Stimulated activated CD4-positive, alpha-beta T cell treated with anti-CD3 and anti-CD28 coated beads, Interleukin-1b, Interleukin-23, amount 100 ng/mL, for 24 hours (primary cell): ENCODE data around the gene SLC9A3.

Experiments
- DNase-seq, 4 experiments: peaks; one replicate each; pipeline ENCODE4 v3.0.0-alpha.2; 2020; ENCODE audit warnings: low read depth in 4 of 4, low spot score in 1 of 4

Gene SLC9A3

DNA sequence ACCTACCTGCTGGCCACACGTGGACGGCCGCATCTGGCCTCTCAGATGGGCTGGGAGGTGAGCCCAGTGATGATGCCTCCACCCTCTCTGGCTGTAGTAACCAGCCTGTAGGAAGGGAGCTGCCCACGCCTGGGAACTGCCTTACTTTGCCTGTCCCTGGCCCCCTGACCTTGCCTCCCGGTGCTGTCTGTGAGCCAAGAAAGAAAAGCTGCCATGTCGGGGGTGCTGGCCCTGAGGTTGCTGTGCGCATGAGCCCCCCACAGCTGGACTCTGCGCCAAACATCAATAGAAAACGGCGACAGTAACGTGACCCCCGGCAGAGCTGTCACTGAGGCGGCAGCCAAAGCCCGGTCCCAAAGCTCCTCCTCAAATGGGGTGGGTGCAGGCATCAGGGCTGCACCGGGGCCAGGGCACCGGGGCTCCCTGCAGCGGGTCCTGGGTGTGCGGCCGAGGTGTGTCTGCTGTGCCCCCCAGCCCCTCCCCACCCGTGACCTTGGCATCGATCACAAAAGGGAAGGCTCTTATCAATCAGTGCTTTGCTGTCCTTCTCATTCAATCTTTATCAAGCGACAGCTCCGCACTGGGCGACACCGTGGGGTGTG, 15.3 kb upstream of the SLC9A3 start:
- DNase-seq, result no peak

DNA sequence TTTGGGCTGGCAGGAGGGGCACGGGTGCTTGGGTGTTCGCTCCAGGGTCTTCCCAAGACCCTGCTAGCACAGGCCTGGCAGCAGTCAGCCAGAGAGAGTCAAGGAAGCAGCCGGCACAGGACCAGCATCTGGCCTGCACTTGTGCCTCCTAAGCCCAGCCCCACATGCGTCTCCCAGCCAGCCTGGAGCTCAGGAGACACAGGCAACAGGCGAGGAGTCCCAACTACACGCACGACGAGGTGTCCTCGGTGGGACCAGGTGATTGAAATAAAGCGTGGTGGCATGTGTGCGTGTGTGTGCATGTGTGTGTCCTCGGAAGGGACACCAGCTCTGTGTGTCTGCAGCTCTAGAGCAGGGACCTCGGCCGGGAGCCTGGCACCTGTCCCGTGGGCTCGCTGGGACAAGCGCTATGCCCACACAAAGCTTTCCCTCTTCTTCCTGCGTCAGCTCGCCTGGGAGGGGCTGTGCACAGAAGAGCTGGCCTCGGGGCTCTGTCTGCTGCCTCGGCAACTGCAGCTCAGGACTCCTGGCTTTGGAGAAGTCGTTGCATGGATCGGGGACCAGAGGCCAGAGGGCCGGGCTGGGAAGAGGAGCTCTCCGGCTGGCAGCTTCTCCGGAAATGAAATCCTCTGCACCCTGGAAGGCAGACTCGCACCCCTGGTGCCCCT, 14.7 kb upstream of the SLC9A3 start:
- no peak for DNase-seq

DNA sequence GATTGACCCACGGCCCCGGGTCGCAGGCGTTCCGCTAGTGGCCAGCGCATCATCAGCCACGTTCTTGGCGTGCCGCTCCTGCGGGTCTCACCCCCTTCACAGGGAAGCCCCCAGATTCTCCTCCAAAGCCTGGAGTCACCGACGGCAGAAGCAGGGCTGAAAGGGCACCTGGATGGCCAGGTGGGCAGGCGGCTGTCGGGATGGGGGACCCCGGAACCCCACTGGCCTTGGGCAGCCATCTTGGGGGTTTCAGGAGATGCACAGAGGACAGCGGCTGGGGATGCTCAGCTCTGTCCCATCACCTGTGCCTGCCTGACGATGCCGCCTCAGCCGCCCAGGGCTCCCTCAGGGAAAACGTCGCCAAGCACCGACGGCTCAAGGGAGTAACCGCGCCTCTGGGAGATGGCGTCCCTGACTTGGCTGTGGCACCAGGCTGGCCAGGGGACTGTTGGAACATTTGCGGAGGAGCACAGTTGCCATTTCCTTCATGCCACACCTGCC, 14.1 kb upstream of the SLC9A3 start:
- DNase-seq, result no peak

DNA sequence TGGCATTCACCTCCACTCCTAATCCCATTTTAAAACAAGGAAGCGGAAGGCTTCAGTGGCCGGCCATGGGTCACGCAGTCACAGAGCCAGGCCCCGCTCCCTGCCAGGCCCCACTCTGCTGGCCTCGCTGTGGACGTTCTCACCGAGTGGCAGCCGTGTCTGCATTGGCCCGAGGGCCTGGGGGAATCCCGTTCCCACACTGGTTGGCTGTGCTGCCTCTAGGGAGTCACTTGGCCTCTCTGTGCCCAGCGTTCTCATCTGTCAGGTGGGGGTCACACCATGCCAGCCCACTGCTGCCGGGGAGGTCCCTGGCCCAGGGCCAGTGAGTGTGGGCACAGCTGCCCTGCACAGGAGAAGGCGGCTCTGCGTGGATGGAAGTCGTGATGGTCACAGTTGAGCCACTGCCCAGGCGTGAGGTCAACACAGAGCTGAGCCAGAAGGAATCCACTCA, 13.4 kb upstream of the SLC9A3 start:
- DNase-seq, result no peak

DNA sequence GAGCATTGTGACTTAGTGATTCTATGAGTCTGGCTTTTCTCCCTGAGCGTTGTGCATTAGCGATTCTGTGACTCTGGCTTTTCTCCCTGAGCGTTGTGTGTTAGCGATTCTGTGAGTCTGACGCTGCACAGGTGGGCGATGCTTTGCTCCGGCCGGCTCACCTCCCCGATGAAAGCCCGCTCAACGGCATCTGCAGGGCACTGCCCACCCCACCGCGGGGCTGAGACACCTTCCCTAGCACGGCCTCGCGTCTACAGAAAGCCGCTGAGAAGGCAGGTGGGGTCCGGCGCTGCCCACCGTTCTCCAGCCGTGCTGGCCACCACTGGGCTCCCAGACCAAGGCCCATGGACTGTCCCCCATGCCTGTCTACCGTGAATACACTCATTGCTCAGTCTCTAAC, 12.8 kb upstream of the SLC9A3 start:
- DNase-seq, result no peak

DNA sequence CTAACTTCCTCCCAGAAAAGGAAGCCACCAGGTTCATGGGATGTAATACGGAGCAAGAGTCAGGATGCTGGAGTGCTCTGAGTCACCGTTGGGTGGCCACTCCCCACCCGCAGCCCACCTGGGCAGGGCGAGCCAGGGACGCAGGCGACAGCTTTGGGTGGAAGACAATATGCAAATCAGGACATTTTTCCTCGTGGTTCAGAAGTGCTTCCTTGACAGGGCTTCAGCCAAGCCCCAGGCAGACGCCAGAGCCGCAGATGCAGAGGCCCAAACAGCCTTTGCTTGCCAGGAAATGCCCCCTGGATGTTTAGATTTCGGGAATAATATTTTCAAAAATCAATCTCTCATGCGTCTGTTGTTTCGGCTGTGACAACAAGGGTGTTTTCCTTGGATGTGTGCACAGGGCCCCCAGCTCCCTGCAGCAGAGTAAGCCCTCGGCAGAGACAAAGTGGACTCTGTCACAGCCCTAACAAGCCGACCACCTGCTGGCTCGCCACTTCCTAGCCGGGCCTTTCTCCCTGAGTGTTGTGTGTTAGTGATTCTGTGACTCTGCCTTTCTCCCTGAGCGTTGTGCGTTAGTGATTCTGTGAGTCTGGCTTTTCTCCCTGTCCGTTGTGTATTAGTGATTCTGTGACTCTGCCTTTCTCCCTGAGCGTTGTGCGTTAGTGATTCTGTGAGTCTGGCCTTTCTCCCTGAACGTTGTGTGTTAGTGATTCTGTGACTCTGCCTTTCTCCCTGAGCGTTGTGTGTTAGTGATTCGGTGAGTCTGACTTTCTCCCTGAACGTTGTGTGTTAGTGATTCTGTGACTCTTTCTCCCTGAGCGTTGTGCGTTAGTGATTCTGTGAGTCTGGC, 11.8 kb upstream of the SLC9A3 start:
- no peak for DNase-seq

DNA sequence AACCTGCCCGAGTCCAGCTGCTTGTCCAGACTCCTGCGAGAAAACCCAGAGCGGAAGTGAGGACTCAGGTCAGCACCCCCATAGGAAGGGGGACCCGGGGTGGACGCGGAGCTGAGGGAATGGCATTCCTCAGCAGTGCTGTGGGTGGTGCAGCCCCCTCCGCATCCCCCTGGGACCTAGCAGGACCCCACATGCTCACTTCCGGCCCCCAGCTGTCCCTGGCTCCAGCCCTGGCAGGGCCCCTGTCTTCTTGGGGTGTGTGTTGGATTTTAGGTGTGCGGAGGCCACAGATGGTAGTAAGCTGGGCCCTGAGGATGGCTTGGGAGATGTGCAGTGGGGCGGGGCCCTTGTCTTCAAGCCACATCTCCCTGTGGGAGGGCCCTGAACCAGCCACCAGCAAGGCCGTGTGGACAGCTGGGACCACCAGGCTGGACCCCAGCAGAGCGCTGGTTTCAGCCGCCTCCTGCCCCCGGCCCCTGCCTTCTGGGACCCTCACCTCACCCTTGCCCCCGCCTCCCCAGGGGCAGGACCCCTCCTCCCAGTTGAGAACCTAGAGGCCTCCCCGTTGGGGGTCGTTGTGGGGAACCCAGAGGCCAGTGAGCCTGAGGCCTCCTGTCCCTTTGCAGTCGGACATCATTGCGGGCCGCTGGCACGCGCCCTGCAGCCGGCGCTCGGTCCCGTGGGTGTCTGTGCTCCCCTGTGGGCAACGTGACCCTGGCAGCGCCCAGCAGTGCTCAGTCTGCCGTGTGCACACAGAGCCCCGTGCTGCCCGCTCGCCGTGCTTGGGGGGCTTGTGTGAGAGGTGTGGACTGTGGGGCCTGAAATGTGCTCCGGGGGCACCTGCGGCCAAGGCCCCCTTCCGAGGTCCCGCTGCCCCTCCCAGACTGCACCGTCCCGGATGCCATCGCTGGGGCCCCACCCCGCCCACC, 10.8 kb upstream of the SLC9A3 start:
- DNase-seq, result no peak

DNA sequence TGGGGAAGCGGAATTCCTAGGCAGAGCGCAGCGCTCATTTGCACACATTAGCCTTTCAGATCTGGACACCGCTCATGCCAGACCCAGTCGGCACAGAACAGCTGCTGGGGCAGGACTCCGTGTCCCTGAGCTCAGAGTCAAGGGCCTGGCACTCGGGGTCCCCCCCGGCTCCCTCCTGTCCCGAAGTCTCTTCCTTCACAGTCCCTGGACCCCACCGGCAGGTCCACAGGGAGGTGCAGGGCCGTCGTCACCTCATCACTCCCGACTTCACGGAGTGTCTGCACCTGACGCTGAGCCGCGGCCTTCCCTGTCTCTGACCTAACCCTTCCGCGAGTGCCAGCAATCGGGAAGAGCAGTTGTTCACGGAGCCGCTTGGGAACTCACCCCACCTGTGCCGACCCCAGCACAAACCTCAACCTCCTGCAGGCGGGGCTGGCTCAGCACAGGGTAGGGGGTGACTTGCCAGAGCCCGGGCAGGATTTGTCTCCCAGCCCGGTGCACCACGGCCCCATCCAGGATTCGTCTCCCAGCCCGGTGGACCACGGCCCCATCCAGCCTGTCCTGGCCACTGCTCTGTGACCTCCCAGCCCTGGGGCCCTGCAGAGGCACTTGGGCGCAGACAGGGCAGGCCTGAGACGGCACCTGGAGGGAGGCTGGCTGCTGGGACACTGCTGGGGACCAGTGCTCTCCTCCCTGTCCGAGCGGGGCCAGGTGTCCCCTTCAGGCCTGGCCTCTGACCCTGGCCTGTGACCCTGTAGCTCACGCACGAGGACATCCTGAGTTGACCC, 9.9 kb upstream of the SLC9A3 start:
- no peak for DNase-seq

DNA sequence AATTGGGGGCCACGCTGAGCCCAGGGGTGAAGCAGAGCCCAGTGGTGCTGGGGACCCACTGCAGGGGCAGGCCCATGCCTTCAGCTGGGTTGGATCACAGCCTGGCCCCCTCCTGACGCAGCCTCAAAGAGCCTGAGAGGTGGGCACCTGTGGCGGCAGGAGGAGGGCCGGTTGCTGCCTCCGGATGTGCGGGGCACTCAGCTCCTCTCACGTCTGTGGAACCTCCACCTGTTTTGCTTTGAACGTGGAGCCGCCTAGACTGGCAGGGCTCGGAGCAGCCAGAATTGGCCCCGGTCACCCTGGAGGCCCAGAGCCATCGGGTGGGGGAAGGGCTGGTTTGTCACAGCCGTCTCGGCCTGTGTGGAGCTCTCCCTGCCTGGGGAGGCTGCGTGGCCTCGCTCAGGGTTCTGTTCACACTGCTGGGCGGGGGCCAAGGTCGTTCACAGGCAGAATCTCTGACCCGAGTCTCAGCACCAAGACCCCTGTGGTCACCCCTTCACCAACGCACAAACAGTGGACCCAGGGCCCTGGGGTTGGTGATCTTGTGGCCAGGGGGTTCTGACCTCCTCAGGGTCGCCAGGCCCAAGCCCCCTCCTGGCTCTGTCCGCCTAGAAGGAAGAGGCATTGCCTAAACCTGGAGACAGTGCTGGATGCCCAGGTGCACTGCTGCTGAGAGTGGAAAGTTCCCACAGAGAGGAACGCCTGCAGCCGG, 9.2 kb upstream of the SLC9A3 start:
- no peak for DNase-seq

DNA sequence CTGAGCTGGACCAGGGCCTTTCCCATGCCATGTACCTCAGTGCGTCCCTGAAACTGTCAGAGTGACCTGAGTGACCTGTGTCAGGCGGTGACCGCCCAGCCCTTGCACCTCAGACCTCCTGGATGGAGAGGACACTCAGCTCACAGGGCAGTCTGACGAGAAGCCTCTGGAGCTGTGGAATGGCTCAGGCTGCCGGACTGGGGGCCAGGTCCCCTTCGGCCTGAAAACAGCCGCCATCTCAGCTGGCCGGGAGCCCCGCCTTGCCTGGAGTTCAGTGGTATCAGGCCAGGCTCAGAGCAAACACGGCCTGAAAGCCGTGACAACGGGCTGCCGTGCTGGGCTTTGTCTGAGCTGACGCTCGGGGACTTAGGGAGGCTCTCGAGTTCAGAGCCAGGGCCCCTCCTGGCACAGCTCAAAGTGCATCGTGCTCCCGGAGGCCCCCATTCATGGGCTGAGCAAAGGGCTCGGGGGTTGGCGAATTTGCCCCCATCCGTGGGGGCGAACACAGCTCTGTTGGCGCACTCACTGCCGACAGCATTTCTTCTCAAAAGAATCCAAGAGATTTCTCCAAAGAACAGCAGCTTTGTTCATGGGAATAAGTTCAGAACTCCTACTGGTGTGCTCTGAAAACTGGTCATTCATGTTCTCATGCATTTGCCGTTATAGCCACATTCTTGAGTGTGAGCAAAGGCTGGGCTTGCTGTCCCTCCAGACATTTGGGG, 8.4 kb upstream of the SLC9A3 start:
- no peak for DNase-seq

DNA sequence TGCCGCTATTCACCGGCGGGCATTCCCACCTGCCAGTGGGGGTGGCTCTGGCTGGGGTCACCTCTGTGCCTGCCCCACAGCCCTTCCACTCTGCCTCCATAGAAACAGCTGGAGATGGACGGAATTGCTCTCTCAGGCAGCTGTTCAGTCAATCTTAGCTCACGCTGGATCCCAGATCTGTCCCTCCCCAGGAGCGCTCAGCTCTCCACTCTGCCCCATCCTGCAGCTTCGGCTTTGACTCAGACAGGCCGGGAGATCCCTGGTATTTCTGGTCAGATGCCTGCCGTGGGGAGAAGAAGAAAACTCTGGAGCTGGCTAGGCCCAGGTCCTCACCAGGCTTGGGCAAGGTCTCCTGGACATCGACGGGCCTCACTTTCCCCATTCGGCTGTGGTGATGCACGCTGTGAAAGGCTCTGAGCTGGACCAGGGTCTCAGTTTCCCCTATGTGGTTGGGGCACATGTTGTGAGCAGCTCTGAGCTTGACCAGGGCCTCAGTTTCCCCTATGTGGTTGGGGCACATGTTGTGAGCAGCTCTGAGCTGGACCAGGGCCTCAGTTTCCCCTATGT, 7.6 kb upstream of the SLC9A3 start:
- no peak for DNase-seq

DNA sequence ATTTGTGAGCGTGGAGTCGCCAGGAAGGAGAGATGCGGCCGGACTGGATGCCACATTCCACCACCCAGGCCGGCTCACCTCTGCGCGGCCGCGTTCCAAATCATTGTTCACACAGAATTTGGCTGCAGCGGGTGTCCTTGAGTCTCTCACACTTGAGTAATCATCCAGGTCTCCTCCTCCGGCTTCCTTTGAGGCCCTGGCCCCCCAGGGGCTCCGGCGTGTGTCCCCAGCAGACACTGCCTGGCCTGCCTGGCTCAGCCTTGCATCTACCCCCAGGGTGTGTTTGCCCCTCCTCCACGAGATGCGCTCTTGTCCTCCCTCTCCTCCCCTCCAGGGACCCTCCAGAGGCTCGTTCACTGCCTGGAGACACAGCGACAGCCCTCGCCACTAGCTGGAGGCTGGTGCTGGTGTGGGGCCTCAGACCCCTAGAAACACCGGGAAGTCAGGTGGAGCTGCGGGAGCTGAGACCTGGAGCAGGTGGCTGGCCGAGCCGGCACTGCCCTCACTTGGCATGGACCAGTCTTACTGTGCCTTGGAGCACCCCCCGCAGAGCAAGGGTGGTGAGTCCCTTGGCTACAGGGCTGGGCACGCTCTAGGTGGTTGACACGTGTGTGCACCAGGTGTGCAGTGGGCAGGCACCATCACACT, 7.0 kb upstream of the SLC9A3 start:
- DNase-seq, result no peak

DNA sequence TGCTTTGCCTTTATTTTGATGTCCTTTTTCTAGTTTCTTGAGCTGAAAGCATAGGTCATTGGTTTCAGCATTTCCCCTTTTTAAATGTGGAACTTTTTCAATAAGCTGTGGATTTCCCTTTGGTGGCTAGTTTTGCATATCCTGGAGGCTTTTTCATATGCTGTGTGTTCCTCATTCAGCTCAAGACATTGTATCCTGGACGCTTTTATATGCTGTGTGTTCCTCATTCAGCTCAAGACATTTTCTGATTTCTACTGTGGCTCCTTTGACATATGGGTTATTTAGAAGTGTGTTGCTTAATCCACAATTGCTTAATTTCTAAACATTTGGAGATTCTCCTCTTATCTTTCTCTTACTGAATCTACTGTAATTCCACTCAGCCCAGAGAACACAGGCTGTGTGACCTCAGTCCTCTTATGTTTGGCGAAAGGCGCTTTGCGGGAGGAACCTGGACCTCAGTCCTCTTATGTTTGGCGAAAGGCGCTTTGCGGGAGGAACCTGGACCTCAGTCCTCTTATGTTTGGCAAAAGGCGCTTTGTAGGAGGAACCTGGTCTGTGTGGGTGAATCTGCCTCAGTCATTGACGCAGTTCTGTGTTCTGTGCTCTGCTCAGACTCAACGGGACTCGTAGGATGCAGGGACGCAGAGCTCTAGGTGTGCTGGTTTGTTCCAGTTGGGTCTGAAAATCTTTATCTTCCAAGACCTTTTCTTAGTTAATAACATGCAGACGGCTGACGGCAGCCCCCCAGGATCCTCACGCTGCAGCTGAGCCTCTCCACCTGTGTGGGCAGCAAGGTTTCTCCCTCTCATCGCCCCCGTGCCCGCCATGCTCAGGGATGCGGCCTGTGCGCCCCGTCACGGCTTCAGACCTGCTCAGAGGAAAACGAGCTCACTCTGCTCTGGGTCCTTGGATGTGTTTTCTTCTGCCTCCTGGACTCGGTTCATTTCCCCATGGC, 6.0 kb upstream of the SLC9A3 start:
- no peak for DNase-seq

DNA sequence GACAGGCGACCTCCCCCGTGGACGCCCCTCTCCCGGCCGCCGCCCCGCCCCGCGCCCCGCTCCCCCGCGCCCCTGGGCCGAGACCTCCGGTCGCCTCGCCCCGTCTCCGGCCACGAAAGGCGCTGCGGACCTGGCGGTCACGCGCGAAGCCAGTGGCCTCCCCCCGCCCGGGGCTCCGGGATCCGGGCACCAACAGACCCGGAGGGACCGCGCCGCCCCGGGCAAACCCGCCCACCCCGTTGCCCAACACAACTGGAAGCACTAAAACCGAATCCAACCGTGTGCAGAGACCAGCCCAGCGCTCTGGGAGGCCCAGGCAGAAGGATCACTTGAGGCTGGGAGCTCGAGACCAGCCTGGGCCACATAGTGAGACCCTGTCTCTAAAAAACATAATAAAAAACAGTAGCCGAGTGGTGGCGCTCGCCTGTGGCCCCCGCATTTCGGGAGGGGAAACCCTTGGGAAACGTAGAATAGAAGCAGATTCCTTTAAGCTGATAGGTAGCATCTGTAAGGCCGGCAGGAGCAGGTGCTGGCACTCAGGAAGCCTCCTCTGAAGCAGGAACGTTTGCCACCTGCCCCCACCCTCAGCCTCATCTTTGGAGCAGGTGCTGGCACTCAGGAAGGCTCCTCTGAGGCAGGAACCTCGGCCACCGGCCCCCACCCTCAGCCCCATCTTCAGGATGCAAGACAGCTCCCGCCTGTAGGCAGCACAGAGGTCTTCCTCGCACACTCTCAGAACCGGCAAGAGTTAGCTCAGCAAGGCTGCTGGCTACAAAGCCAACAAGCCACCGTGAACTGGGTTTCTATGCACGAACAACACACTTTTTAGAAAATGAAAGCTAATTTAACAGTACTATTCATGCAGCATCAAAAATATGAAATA, 4.6 kb upstream of the SLC9A3 start:
- no peak for DNase-seq

DNA sequence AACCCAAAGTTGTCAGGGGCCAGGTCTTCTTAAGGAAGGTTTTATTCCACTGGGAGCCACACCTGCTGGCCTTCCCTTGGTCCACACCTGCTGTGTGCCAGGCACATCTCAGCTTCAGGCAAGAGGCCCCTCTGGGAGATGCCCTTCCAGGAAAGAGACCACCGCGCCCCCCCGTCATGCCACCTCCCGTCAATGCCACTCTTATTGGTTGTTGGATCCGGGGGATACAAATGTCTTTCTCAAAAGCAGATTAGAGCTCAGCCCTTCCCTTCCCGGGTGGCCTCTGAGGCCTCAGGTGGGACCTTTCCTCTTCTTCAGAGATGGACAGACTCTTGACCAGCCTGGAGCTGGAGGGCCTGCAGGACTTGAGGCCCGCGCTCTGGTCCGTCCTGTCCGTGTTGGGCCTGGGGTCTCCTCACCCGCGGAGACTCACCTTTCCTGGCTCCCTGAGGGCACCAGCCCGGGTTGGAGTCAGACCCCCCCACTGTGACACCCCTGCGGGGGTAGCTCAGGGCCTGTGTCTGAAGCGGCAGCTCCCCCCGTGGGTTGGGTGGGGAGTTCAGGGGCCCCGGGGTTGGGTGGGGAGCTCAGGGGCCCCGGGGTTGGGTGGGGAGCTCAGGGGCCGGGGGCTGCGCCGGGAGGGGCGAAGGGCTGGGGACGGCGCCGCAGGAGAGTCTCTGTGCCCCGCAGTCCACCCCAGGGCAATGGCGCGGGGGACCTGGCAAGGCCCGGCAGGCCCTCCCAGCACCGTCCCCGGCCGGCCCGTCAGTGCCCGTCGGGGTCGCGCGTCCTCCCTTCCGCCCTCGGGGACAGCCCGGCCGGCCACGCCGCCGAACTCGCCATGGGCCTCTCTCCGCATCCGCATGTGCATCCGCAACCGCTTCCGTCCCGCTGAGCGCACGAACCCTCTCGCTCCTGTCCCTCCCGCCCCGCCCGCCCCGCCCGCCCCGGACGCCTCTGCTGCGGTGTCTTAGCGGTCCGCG, 3.7 kb upstream of the SLC9A3 start:
- DNase-seq, result no peak
